GM12865 (cell line): ENCODE data around the gene UBASH3A.

Experiments used
- DNase-seq: peaks from one replicate; pipeline ENCODE4 v3.0.0; 2010; ENCODE audit warnings: low read depth
- H3K4me3 ChIP-seq: 2 replicates; pipeline ENCODE4 v1.5.1; 2011; ENCODE audit warnings: mild to moderate bottlenecking, low read depth, low read length, control low read depth
- TF ChIP-seq, protein P1 (sequence below): IDR thresholded peaks from 2 replicates; pipeline ENCODE4 v1.5.1; 2011; ENCODE audit warnings: low read length, control low read depth, low read depth, inconsistent platforms; ENCODE audit not compliant: insufficient read depth; ENCODE audit errors: missing control alignments

Gene UBASH3A

DNA sequence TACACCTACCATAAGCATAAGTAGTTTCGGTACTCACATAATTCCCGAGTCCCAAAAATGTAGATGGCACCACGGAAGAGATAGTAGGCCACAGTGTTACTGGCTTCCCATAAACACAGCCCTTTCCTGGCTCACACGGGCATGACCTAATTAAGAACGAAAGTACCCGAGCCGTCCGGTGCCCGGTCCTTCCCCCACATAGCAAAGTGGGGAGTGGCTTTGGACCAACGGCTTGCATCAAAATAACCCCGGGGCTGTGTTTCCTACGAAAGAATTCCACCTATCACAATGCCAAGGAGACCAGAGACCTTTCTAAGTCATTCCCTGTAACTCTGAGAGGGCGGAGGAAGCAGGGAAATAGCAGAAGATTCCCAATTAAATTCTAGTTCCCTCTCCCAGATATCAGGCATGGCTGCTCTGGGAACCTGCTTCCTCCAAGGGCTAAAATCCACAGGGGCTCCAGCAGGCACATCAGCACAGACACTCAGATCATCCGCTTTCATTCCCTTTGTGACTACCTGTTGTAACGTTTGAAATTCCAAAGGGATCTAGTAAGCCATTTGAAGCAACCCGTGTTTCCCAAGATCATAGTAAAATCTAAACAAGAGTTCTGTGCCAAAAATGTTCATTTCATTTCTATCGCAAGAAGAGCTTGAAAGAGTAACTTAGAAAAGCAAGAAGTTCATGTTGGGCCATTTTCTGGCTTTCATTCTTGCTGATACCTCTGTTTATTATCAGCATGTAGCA, 7.6 kb upstream of the UBASH3A start, which contains the start of gene TMPRSS3:
Gene TMPRSS3 (minus strand): TSS at position 148 of the 747 bp plus-strand sequence. CDS start 635 bp downstream, outside the sequence.
- TF ChIP-seq, protein P1, sequence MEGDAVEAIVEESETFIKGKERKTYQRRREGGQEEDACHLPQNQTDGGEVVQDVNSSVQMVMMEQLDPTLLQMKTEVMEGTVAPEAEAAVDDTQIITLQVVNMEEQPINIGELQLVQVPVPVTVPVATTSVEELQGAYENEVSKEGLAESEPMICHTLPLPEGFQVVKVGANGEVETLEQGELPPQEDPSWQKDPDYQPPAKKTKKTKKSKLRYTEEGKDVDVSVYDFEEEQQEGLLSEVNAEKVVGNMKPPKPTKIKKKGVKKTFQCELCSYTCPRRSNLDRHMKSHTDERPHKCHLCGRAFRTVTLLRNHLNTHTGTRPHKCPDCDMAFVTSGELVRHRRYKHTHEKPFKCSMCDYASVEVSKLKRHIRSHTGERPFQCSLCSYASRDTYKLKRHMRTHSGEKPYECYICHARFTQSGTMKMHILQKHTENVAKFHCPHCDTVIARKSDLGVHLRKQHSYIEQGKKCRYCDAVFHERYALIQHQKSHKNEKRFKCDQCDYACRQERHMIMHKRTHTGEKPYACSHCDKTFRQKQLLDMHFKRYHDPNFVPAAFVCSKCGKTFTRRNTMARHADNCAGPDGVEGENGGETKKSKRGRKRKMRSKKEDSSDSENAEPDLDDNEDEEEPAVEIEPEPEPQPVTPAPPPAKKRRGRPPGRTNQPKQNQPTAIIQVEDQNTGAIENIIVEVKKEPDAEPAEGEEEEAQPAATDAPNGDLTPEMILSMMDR = no peak
- no peak within 1 kb of the TSS for H3K4me3 ChIP-seq
- DNase-seq = no peak

DNA sequence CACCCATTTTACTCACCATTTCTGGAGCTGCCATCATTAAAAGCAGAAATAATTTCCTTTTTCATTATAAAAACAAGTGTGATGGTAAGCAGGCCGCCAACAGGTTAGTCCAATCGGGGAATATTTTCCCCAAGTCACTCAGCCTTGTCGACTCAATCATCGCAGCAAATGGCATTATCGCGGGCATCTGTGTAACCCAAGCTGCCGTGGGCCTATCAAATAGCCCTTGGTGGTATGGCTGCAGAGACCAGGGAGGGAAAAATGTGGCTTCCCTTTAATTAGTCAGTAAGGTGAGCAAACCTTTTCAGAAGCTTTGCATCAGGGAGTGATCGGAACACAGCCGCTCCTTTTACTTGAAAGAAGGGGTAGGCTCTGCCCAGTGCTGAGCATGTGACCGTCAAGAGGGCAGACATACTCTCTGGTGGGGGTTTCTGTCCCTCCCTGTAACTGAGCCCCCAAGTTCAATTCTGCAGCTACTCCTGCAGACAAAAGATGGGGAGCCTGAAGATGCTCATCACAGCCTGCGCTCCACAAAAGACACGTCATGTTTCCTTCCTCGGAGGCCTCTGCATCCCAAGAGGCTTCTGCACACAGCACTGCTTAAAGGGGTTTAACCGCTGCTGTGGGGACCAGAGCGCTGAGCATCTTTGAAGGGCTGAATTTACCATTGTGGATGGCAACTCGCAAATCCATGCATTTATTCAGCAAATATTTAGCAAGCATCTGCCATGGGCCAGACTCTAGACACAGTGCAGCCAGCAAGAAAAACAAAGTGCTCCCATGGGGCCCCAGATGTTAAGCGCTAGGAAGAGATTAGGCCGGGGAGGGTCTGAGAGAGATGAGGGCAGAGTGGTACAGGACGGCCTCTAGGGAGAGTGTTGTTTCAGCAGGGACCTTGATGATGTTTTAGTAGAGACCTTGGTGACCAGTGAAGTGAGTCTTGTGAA, 6.6 kb upstream of the UBASH3A start:
- H3K4me3 ChIP-seq = no peak overlapping the region
- TF ChIP-seq, protein P1 = no peak
- no peak for DNase-seq

DNA sequence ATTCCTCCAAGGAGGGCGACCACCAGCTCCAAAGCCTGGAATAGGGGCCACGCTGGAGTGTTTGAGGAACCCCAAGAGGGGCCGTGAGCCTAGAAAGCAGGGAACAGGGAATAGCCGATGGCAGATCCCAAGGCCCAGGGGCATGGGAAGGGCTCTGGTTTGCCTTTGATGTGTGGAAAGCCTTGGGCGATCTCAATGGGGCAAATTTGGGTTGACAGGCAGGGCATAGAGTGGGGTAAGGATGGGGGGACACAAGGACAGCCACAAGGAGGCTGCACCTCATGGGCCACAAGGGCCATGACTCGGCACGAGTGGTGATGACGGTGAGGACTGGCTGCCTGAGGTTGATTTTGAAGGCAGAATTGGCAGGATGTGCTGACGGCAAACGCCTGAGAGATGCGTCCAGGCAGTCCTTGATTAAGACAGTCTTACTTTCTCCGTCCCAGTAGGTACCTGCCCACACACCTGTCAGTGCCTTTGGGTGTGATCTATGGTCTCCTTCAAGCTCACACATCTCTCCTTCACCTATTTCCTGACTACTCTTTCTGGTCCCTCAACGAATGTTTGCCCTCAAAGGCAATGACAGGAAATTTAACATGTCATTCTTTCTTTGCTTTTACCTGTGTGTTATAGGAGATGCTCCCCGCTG, 5.8 kb upstream of the UBASH3A start:
- no peak overlapping the region for H3K4me3 ChIP-seq
- TF ChIP-seq, protein P1 = no peak
- no peak for DNase-seq

DNA sequence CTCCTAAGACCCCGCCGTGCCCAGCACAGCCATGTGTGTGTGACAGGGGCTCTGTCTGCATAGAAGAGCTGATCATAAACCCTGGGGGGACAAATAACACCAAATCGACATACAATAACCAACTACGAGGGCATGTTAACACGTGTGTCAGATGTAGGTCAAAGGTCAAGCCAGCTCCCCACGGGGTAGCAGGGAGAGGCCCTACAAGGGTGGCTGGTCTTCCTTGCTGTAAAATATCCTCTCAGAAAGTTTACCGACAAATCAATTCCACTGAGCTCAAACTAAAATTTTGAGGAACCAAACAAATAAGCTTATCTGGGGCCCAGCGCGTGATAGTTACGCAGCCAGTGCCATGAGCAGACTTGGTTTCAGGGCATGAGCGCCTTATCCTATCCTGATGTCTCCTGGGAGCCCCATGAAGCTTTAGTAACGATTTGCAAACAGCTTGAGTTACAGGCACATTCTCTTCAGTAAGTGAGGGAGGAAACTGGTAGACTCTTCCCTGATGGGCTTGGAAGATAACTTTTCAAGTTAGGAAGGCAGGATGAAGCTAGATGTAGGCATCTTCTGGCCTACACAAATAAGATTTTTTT, 5.2 kb upstream of the UBASH3A start:
- TF ChIP-seq, protein P1 = no peak
- no peak overlapping the region for H3K4me3 ChIP-seq
- DNase-seq = no peak

DNA sequence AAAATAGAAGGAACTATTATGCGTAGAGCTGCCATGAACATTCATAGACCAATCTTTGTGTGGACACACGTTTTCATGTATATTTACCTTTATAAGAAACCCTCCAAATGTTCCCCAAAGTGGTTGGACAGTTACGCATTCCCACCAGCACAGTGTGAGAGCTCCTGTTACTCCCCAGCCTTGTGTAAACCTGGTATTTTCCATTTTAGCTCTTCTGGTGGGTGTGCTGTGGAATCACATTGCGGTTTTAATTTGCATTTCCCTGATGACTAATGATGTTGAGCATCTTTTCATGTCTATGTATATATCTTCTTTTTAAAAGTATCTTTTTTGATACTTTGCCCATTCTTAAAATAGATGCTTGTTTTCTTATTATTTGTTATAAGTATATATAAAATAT, 3.2 kb upstream of the UBASH3A start:
- TF ChIP-seq, protein P1 = no peak
- DNase-seq = peak; percentile 37
- no peak overlapping the region for H3K4me3 ChIP-seq

DNA sequence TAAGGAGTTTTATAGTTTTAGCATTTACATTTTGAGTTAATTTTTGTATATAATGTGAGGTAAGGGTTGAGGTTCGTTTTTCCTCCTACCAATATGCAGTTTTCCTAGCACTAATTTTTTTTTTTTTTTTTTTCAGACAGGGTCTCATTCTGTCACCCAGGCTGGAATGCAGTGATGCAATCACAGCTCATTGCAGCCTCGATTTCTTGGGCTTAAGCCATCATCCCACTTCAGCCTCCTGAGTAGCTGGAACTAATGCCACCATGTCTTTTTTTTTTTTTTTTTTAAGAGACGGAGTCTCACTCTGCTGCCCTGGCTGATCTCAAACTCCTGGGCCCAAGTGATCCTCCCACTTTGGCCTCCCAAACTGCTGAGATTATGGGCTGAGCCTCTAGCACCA, 2.5 kb upstream of the UBASH3A start:
- TF ChIP-seq, protein P1 = no peak
- no peak overlapping the region for H3K4me3 ChIP-seq
- DNase-seq = no peak
